PC-3 (cell line): ENCODE measurements around the gene MACROD1.

ENCODE experiments used
- CTCF ChIP-seq: fragments of 300-600 bp; sonication (generic); conservative IDR thresholded peaks from 2 replicates; pipeline ENCODE4 v1.5.1; 2017; ENCODE audit warnings: antibody characterized with exemption, low read depth, mild to moderate bottlenecking, low read length
- EZH2 ChIP-seq: fragments of 300-600 bp; sonication (generic); IDR thresholded peaks from one replicate; pipeline ENCODE4 v1.6.1; 2017; ENCODE audit warnings: antibody characterized with exemption, mild to moderate bottlenecking, low read length; ENCODE audit not compliant: unreplicated experiment
- EZH2phosphoT487 ChIP-seq: fragments of 300-600 bp; sonication (generic); IDR thresholded peaks from 2 replicates; pipeline ENCODE4 v1.6.1; 2018; ENCODE audit warnings: mild to moderate bottlenecking, antibody characterized with exemption, low read length, borderline replicate concordance

GRCh38 chr11:64067230-64067993 lies 98.5 kb downstream of the MACROD1 start:
- TF ChIP-seq EZH2, result no peak
- TF ChIP-seq CTCF, result no peak
- TF ChIP-seq EZH2phosphoT487, result no peak
